Dermis microvascular lymphatic vessel endothelial cell (primary cell): ENCODE data around the gene MBD3L2. TPM values are rescaled to one million over a fixed set of nuclear protein-coding genes. Genes with fewer than 3 reads are reported as not detected.

Experiments
- total RNA-seq: library from RNA; depleted of rRNA; stranded (reverse); fragments of >200 nt; gene quantifications from 2 replicates; pipeline ENCODE4 v1.2.1, GENCODE V29; 2014

The MBD3L2 gene
- total RNA-seq, 1 donor from 2014 or later: not detected

Other genes starting within 250 kb of the MBD3L2 start
- gene ADGRE1, start 161.7 kb upstream of the MBD3L2 start, total RNA-seq: not detected in 2 replicates
- not detected in 2 replicates for gene MBD3L2B, start 27.9 kb upstream of the MBD3L2 start, total RNA-seq
- gene MBD3L5, start 18.7 kb upstream of the MBD3L2 start, total RNA-seq: not detected in 2 replicates
- not detected in 2 replicates for gene MBD3L4, start 9.1 kb upstream of the MBD3L2 start, total RNA-seq
- not detected in 2 replicates for gene MBD3L3, start 9.4 kb downstream of the MBD3L2 start, total RNA-seq
- gene ZNF557, start 20.4 kb downstream of the MBD3L2 start, total RNA-seq: 14.0 and 16.2 TPM in 2 replicates
- 38.3 and 65.6 TPM in 2 replicates for gene INSR, start 245.1 kb downstream of the MBD3L2 start, total RNA-seq